ENCODE data around the gene SDF2.

Gene SDF2

DNA sequence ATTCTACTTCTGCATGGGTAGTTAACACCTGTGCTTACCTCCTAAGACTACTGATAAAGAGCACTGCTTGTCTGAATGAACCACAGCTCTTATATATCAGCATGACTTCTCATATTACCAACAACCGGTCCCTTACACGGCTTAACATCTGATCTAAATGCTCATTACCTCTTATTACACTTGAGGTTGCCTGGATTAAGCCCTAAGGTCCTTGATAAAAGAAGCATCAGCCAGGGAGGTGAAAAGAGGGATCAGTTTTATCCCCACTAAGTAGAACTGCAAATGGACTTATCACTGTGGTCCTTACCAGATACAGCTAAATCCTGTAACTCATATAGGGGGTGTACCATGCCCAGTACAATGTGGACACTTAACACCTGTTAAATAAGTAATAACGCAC is 39.5 kb downstream of the SDF2 start (continued):
- TF ChIP-seq TSHZ2 (CRISPR knock-in tag; IDR thresholded peaks at IDR 0.05), result no peak

- TF ChIP-seq CSRNP3 (CRISPR knock-in tag; IDR thresholded peaks at IDR 0.05) (no peak), PPARA (CRISPR knock-in tag; IDR thresholded peaks at IDR 0.05; ENCODE audit: borderline replicate concordance) (no peak), ISL1 (CRISPR knock-in tag; IDR thresholded peaks at IDR 0.05) (no peak), ZC3H10 (CRISPR knock-in tag; IDR thresholded peaks at IDR 0.05) (no peak), ZNF8 (CRISPR knock-in tag; IDR thresholded peaks at IDR 0.05) (no peak), OSR1 (CRISPR knock-in tag; IDR thresholded peaks at IDR 0.05) (no peak), SNAI2 (CRISPR knock-in tag; IDR thresholded peaks at IDR 0.05) (no peak)
- ATAC-seq, result no peak
Observed at GRCh38 chr17:28620010-28620409, 41.7 kb downstream of the SDF2 start.

- TF ChIP-seq CSDC2 (CRISPR knock-in tag; IDR thresholded peaks at IDR 0.05), result no peak
- TF ChIP-seq PPARA (CRISPR knock-in tag; IDR thresholded peaks at IDR 0.05; ENCODE audit: borderline replicate concordance), result no peak
- no peak for TF ChIP-seq CSRNP3 (CRISPR knock-in tag; IDR thresholded peaks at IDR 0.05)
- no peak for TF ChIP-seq ZNF70 (CRISPR knock-in tag; IDR thresholded peaks at IDR 0.05)
- no peak for TF ChIP-seq ZNF8 (CRISPR knock-in tag; IDR thresholded peaks at IDR 0.05)
- no peak for TF ChIP-seq ESRRG (CRISPR knock-in tag; IDR thresholded peaks at IDR 0.05)
- ATAC-seq, result no peak
Observed at GRCh38 chr17:28618464-28618863, 43.2 kb downstream of the SDF2 start.

DNA sequence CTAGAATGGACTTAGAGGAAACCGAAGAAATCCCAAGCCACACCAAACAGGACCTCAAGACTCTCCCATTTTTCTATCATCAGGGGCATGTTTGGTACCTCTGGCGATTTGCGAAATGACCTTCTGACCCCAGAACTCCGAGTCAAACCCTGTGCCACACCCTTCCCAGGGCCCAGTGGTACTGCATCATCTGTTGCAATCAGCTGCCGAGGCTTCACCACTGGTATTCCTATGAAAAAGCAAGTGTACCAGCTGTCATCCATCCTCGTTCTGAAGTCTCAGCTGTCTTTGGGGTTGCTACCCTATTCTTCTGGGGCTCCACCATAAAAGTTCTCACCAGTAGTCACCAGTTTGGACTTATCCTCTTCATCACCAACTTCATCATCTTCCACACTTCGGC is 45.4 kb downstream of the SDF2 start:
- TF ChIP-seq ISL1 (CRISPR knock-in tag; IDR thresholded peaks at IDR 0.05) (no peak), PPARA (CRISPR knock-in tag; IDR thresholded peaks at IDR 0.05; ENCODE audit: borderline replicate concordance) (no peak), PATZ1 (CRISPR knock-in tag; IDR thresholded peaks at IDR 0.05; ENCODE audit: borderline replicate concordance) (no peak), ZNF8 (CRISPR knock-in tag; IDR thresholded peaks at IDR 0.05) (no peak), CSRNP3 (CRISPR knock-in tag; IDR thresholded peaks at IDR 0.05) (no peak), ARNTL (CRISPR knock-in tag; IDR thresholded peaks at IDR 0.05; ENCODE audit: borderline replicate concordance, low read depth) (no peak), TSHZ2 (CRISPR knock-in tag; IDR thresholded peaks at IDR 0.05) (no peak), GLIS3 (CRISPR knock-in tag; IDR thresholded peaks at IDR 0.05) (no peak), ZFP30 (CRISPR knock-in tag; IDR thresholded peaks at IDR 0.05) (no peak), RARB (CRISPR knock-in tag; IDR thresholded peaks at IDR 0.05) (no peak), ZNF565 (CRISPR knock-in tag; conservative IDR thresholded peaks at IDR 0.05; ENCODE audit: low read depth) (no peak), TOX (CRISPR knock-in tag; IDR thresholded peaks at IDR 0.05; ENCODE audit: borderline replicate concordance) (no peak), SNAI2 (CRISPR knock-in tag; IDR thresholded peaks at IDR 0.05) (no peak)
- TF ChIP-seq, protein P1, sequence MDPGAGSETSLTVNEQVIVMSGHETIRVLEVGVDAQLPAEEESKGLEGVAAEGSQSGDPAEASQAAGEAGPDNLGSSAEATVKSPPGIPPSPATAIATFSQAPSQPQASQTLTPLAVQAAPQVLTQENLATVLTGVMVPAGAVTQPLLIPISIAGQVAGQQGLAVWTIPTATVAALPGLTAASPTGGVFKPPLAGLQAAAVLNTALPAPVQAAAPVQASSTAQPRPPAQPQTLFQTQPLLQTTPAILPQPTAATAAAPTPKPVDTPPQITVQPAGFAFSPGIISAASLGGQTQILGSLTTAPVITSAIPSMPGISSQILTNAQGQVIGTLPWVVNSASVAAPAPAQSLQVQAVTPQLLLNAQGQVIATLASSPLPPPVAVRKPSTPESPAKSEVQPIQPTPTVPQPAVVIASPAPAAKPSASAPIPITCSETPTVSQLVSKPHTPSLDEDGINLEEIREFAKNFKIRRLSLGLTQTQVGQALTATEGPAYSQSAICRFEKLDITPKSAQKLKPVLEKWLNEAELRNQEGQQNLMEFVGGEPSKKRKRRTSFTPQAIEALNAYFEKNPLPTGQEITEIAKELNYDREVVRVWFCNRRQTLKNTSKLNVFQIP (CRISPR knock-in tag; IDR thresholded peaks at IDR 0.05; ENCODE audit: borderline replicate concordance, low read depth), result no peak
- TF ChIP-seq, protein P2, sequence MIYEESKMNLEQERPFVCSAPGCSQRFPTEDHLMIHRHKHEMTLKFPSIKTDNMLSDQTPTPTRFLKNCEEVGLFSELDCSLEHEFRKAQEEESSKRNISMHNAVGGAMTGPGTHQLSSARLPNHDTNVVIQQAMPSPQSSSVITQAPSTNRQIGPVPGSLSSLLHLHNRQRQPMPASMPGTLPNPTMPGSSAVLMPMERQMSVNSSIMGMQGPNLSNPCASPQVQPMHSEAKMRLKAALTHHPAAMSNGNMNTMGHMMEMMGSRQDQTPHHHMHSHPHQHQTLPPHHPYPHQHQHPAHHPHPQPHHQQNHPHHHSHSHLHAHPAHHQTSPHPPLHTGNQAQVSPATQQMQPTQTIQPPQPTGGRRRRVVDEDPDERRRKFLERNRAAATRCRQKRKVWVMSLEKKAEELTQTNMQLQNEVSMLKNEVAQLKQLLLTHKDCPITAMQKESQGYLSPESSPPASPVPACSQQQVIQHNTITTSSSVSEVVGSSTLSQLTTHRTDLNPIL (CRISPR knock-in tag; IDR thresholded peaks at IDR 0.05; ENCODE audit: low read depth), result no peak
- ATAC-seq, result no peak
